ENCODE results near the gene PPP4R1. TPM values are rescaled to one million over a fixed set of nuclear protein-coding genes. Genes with fewer than 3 reads are reported as not detected.
A peak's percentile ranks its signal among the peaks of the same experiment; 100 is the strongest.
"Not testable (repeated sequence)": the region's sequence is repeated elsewhere in the genome, so short reads cannot be mapped to it uniquely, and the experiment has no call there.

PPP4R1 gene
- total RNA-seq, 1 donor from 2014 or later: 115 TPM

GRCh38 chr18:9609190-9609589 is 5.2 kb downstream of the PPP4R1 start:
- Mint-ChIP-seq H3K36me3 (peaks cover 12% of the 10 kb centered on the region), H3K4me3 (no peak overlapping the region), H3K9me3 (no peaks in the 10 kb centered on the region), H3K27me3 (ENCODE audit: low read depth) (no peaks in the 10 kb centered on the region), H3K4me1 (peaks cover 37% of the 10 kb centered on the region), H3K27ac (peak overlapping the region; percentile 67)
- DNase-seq (ENCODE audit: low spot score in 2 of 2, unreplicated experiment in 2 of 2): no peak
- TF ChIP-seq, protein P1, sequence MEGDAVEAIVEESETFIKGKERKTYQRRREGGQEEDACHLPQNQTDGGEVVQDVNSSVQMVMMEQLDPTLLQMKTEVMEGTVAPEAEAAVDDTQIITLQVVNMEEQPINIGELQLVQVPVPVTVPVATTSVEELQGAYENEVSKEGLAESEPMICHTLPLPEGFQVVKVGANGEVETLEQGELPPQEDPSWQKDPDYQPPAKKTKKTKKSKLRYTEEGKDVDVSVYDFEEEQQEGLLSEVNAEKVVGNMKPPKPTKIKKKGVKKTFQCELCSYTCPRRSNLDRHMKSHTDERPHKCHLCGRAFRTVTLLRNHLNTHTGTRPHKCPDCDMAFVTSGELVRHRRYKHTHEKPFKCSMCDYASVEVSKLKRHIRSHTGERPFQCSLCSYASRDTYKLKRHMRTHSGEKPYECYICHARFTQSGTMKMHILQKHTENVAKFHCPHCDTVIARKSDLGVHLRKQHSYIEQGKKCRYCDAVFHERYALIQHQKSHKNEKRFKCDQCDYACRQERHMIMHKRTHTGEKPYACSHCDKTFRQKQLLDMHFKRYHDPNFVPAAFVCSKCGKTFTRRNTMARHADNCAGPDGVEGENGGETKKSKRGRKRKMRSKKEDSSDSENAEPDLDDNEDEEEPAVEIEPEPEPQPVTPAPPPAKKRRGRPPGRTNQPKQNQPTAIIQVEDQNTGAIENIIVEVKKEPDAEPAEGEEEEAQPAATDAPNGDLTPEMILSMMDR (IDR thresholded peaks at IDR 0.05; ENCODE audit: unreplicated experiment): no peak

DNA sequence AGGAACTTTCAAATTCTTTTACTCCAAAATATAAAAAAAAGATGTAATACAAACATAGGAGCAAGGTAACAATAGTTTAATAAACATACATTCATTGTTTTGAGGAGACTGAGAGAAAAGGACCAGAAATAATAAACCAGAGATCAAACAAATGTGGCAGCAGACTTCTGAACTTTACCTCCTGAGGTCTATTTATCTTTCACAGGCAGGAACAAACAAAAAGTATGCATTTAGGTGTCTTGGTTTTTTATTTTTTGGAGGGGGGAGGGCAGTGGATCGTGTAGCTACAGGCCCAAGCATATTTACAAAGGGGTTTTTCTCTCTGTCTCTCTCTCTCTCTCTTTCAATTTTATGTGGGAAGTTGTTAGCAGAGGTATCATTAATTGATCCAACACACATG is 5.6 kb downstream of the PPP4R1 start:
- no peak overlapping the region for H3K4me3 Mint-ChIP-seq
- H3K9me3 Mint-ChIP-seq: no peaks in the 10 kb centered on the region
- peaks cover 12% of the 10 kb centered on the region for H3K36me3 Mint-ChIP-seq
- H3K27ac Mint-ChIP-seq: peak overlapping the region; percentile 67
- H3K4me1 Mint-ChIP-seq: peaks cover 37% of the 10 kb centered on the region
- no peaks in the 10 kb centered on the region for H3K27me3 Mint-ChIP-seq (ENCODE audit: low read depth)
- TF ChIP-seq, protein P1 (IDR thresholded peaks at IDR 0.05; ENCODE audit: unreplicated experiment): no peak
- DNase-seq (ENCODE audit: low spot score in 2 of 2, unreplicated experiment in 2 of 2): no peak

DNA sequence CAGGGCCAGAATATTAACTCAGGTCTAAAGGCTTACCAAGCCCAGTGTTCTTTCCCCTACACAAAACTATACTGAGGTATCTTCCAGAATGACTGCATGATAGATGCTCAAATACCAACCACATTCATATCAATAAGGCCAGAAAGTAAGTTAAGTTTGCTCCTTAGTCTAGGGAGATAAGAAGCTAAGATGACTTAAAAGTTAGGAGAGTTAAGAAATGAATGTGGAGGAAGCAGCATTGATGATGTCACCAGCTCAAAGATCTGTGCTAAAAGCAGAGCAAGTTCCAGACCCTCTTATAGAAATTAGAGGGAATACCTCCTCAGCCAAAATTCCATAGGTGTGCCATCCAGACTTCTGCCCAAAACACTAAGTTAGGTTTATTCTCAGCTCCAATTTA is 6.1 kb downstream of the PPP4R1 start:
- Mint-ChIP-seq H3K4me1 (peaks cover 34% of the 10 kb centered on the region), H3K27me3 (ENCODE audit: low read depth) (no peaks in the 10 kb centered on the region), H3K9me3 (no peaks in the 10 kb centered on the region), H3K36me3 (peaks cover 12% of the 10 kb centered on the region), H3K4me3 (no peak overlapping the region), H3K27ac (peak overlapping the region; percentile 67)
- no peak for DNase-seq (ENCODE audit: low spot score in 2 of 2, unreplicated experiment in 2 of 2)
- TF ChIP-seq, protein P1 (IDR thresholded peaks at IDR 0.05; ENCODE audit: unreplicated experiment): no peak

GRCh38 chr18:9607111-9607510 is 7.2 kb downstream of the PPP4R1 start:
- H3K27me3 Mint-ChIP-seq (ENCODE audit: low read depth); DNase-seq (ENCODE audit: low spot score in 2 of 2, unreplicated experiment in 2 of 2); H3K9me3 Mint-ChIP-seq; H3K27ac Mint-ChIP-seq; H3K4me3 Mint-ChIP-seq: not testable (repeated sequence)
- H3K4me1 Mint-ChIP-seq: peaks cover 22% of the 10 kb centered on the region
- peaks cover 14% of the 10 kb centered on the region for H3K36me3 Mint-ChIP-seq

- Mint-ChIP-seq H3K27me3 (ENCODE audit: low read depth) (no peaks in the 10 kb centered on the region), H3K36me3 (peaks cover 15% of the 10 kb centered on the region), H3K27ac (no peak overlapping the region), H3K4me1 (peaks cover 16% of the 10 kb centered on the region), H3K4me3 (no peak overlapping the region), H3K9me3 (peaks cover 5% of the 10 kb centered on the region)
- DNase-seq (ENCODE audit: low spot score in 2 of 2, unreplicated experiment in 2 of 2): no peak
- TF ChIP-seq, protein P1 (IDR thresholded peaks at IDR 0.05; ENCODE audit: unreplicated experiment): no peak
Measured at GRCh38 chr18:9606039-9606438, 8.3 kb downstream of the PPP4R1 start.

- H3K4me3 Mint-ChIP-seq: no peak overlapping the region
- TF ChIP-seq, protein P1 (IDR thresholded peaks at IDR 0.05; ENCODE audit: unreplicated experiment): no peak
- H3K36me3 Mint-ChIP-seq: peaks cover 18% of the 10 kb centered on the region
- DNase-seq (ENCODE audit: low spot score in 2 of 2, unreplicated experiment in 2 of 2): no peak
- H3K9me3 Mint-ChIP-seq: peaks cover 9% of the 10 kb centered on the region
- H3K4me1 Mint-ChIP-seq: peaks cover 12% of the 10 kb centered on the region
- no peak overlapping the region for H3K27ac Mint-ChIP-seq
- H3K27me3 Mint-ChIP-seq (ENCODE audit: low read depth): no peaks in the 10 kb centered on the region
Measured at GRCh38 chr18:9604348-9604747, 10.0 kb downstream of the PPP4R1 start.

Measured in mesothelial cell of epicardium (in vitro differentiated cells).